Vagina (tissue), 2 donors: ENCODE measurements around the gene FGFBP2. TPM values are rescaled to one million over a fixed set of nuclear protein-coding genes. Genes with fewer than 3 reads are reported as not detected.

Experiments
- DNase-seq, 2 donors: peaks; one replicate each; pipeline ENCODE4 v3.0.0-alpha.2; 2017; ENCODE audit errors: extremely low spot score in 2 of 2
- H3K27ac ChIP-seq: fragments of 200-600 bp; sonication (generic); one replicate; pipeline ENCODE4 v1.5.1; 2019
- H3K27me3 ChIP-seq: fragments of 200-600 bp; sonication (generic); one replicate; pipeline ENCODE4 v1.5.1; 2019
- H3K36me3 ChIP-seq, 2 donors: fragments of 200-600 bp; sonication (generic); one replicate each; pipeline ENCODE4 v1.5.1; 2017 to 2019
- H3K4me1 ChIP-seq: fragments of 200-600 bp; sonication (generic); one replicate; pipeline ENCODE4 v1.5.1; 2019
- H3K4me3 ChIP-seq, 2 donors: fragments of 200-600 bp; sonication (generic); 1 replicate in 1 of 2; 2 replicates in 1 of 2; pipeline ENCODE4 v1.5.1; 2016 to 2019
- H3K9me3 ChIP-seq: fragments of 200-600 bp; sonication (generic); one replicate; pipeline ENCODE4 v1.5.1; 2019
- POLR2A ChIP-seq, 2 donors: fragments of 450-650 bp; IDR thresholded peaks; one replicate each; pipeline ENCODE4 v1.6.1; 2017; ENCODE audit warnings: antibody characterized with exemption in 2 of 2, mild to moderate bottlenecking in 2 of 2, moderate library complexity in 2 of 2
- POLR2AphosphoS5 ChIP-seq, 2 donors: sonication (generic); formaldehyde crosslinking; IDR thresholded peaks; one replicate each; pipeline ENCODE4 v1.9.0; 2017; ENCODE audit warnings: antibody characterized with exemption in 2 of 2, mild to moderate bottlenecking in 2 of 2, low read depth in 1 of 2; ENCODE audit not compliant: insufficient read depth in 1 of 2
- intact Hi-C: fragments of 100-400 bp; cut with DNase I; formaldehyde crosslinking; loops from one replicate; pipeline ENCODE4 v1.15.1; 2023
- total RNA-seq: library from RNA; depleted of rRNA; stranded (reverse); fragments of >200 nt; gene quantifications from one replicate; pipeline ENCODE4 v1.2.3, GENCODE V29; 2016
- TF ChIP-seq, protein P1 (sequence below), 3 experiments: fragments of 450-650 bp in 2 of 3; fragments of 200-600 bp in 1 of 3; sonication (generic) in 1 of 3; IDR thresholded peaks; one replicate each; pipeline ENCODE4 v1.5.1; 2017 to 2019; ENCODE audit warnings: antibody characterized with exemption in 3 of 3, mild to moderate bottlenecking in 2 of 3, moderate library complexity in 2 of 3

Gene FGFBP2
- total RNA-seq, 1 donor from 2014 or later = 2.9 TPM

DNA sequence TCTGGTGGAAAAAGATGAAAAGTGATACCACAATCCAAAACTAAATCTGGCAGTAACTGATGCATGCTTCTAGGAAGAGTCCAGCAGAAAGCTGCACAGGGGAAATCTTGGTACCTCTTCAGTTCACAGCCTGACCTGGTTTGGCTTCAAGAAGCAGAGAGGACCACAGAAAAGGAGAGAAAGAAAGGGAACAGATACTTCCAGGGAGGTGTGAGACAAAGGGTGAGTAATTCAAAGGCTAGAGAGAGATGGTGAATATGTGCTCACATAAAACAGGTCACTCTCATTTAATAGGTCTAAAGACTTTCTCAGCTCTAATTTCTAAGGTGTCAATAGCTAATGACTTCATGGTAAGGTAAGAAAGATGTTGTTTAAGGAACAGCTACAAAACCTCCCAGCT, 11.2 kb downstream of the FGFBP2 start:
- H3K36me3 ChIP-seq = no peaks in the 10 kb centered on the region
- TF ChIP-seq POLR2A (IDR thresholded peaks at IDR 0.05) = no peak
- no peak for TF ChIP-seq POLR2AphosphoS5 (IDR thresholded peaks at IDR 0.05; ENCODE audit: insufficient read depth in 1 of 2, low read depth in 1 of 2)
- TF ChIP-seq, protein P1, sequence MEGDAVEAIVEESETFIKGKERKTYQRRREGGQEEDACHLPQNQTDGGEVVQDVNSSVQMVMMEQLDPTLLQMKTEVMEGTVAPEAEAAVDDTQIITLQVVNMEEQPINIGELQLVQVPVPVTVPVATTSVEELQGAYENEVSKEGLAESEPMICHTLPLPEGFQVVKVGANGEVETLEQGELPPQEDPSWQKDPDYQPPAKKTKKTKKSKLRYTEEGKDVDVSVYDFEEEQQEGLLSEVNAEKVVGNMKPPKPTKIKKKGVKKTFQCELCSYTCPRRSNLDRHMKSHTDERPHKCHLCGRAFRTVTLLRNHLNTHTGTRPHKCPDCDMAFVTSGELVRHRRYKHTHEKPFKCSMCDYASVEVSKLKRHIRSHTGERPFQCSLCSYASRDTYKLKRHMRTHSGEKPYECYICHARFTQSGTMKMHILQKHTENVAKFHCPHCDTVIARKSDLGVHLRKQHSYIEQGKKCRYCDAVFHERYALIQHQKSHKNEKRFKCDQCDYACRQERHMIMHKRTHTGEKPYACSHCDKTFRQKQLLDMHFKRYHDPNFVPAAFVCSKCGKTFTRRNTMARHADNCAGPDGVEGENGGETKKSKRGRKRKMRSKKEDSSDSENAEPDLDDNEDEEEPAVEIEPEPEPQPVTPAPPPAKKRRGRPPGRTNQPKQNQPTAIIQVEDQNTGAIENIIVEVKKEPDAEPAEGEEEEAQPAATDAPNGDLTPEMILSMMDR (IDR thresholded peaks at IDR 0.05) = no peak

DNA sequence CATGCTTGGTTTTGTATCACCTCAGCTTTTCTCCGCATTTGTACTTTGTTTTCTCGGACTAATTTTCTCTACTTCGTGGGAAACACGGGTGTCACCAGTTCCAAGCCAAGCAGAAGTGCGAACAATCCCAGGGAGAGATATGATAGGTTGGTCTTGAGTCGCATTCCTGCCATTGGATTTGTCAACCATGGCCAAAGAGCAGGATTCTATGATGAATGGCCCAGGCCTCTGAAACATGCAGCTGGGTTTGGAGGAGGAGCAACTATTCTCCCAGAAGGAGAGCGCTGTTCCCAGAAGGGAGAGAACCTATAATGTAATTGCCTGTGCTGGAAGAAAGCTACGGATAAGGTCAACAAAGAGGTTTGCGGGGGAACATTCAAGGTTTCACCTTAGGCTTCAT, 14.1 kb downstream of the FGFBP2 start:
- TF ChIP-seq POLR2AphosphoS5 (IDR thresholded peaks at IDR 0.05; ENCODE audit: insufficient read depth in 1 of 2, low read depth in 1 of 2) (no peak), POLR2A (IDR thresholded peaks at IDR 0.05) (no peak)
- TF ChIP-seq, protein P1 (IDR thresholded peaks at IDR 0.05) = no peak
- intact Hi-C loops = no loop called here
- no peak overlapping the region for H3K4me3 ChIP-seq
- H3K4me1 ChIP-seq = no peaks in the 10 kb centered on the region
- no peaks in the 10 kb centered on the region for H3K36me3 ChIP-seq
- H3K9me3 ChIP-seq = no peaks in the 10 kb centered on the region
- DNase-seq = no peak
- H3K27ac ChIP-seq = no peak overlapping the region
- H3K27me3 ChIP-seq = no peaks in the 10 kb centered on the region

More for the DNA sequence above, 11.2 kb downstream of the FGFBP2 start:
- Histone ChIP-seq H3K4me3 (no peak overlapping the region), H3K9me3 (no peaks in the 10 kb centered on the region), H3K4me1 (no peaks in the 10 kb centered on the region), H3K27ac (no peak overlapping the region), H3K27me3 (no peaks in the 10 kb centered on the region)
- no peak for DNase-seq
- intact Hi-C loops = no loop called here

DNA sequence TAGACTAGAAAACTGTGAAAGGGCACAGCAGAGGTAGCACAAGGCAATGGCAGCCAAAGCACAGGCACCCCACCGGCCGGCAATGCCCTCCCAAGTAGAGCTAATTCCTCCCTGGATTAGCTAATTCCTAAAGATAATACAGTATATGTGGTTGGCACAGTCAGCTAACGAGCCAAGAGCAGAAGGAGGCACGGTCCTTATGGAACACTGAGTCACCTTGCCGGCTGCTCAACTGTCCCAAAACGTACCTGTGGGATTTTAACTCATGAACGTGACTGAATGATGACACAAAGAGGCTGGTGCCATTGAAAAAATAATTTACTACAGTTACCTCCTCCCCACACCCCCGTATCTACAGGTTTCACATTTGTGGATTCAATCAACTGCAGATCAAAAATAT, 15.3 kb downstream of the FGFBP2 start:
- H3K9me3 ChIP-seq = no peaks in the 10 kb centered on the region
- H3K4me1 ChIP-seq = no peaks in the 10 kb centered on the region
- H3K4me3 ChIP-seq = no peak overlapping the region
- no peaks in the 10 kb centered on the region for H3K36me3 ChIP-seq
- no peak for DNase-seq
- no peak overlapping the region for H3K27ac ChIP-seq
- TF ChIP-seq, protein P1 (IDR thresholded peaks at IDR 0.05) = no peak
- no peak for TF ChIP-seq POLR2A (IDR thresholded peaks at IDR 0.05)
- no peak for TF ChIP-seq POLR2AphosphoS5 (IDR thresholded peaks at IDR 0.05; ENCODE audit: insufficient read depth in 1 of 2, low read depth in 1 of 2)
- H3K27me3 ChIP-seq = no peaks in the 10 kb centered on the region
- intact Hi-C loops = no loop called here

DNA sequence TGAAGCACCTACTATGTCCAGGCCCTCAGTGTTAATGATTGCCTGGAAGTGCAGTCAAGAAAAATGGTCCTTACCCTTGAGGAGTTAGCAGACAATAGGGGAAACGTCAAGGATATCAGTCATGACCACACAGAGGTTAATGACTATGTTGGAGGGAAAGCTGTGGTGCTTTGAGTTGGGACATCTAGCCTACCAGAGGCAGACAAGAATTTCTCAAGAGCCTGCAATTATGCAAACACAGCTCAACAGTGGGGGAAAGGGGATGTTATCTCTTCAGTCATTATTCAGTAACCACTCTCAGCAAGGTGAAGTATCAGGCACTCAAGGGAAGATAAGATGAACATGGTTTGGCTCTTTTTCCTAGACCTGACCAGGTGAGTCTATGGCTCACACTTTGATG, 17.5 kb downstream of the FGFBP2 start:
- intact Hi-C loops = no loop called here
- Histone ChIP-seq H3K36me3 (no peaks in the 10 kb centered on the region), H3K4me3 (no peak overlapping the region), H3K9me3 (no peaks in the 10 kb centered on the region), H3K4me1 (no peaks in the 10 kb centered on the region), H3K27me3 (no peaks in the 10 kb centered on the region), H3K27ac (no peak overlapping the region)
- TF ChIP-seq POLR2AphosphoS5 (IDR thresholded peaks at IDR 0.05; ENCODE audit: insufficient read depth in 1 of 2, low read depth in 1 of 2) (no peak), POLR2A (IDR thresholded peaks at IDR 0.05) (no peak)
- TF ChIP-seq, protein P1 (IDR thresholded peaks at IDR 0.05) = no peak
- no peak for DNase-seq

DNA sequence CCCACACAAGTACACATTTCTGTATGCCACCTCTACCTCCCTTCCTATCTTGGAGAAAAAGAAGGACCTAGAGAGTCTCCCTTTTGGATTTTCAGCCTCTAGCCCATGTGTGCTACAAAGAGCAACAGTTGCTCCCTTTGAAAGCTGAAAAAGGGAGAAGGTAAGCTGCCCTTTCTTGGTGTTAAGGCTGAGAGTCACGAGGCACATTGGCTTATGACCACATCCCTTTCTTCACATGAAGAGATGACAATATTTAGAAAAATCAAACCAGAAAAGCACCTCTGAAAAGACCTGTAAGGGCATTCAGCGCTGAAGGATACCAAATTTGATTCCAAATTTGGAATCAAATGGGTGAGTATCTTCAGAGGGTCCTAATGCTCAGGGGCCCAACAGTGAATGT, 18.1 kb downstream of the FGFBP2 start:
- no peaks in the 10 kb centered on the region for H3K27me3 ChIP-seq

More for the DNA sequence above, 18.1 kb downstream of the FGFBP2 start:
- DNase-seq = no peak
- Histone ChIP-seq H3K9me3 (no peaks in the 10 kb centered on the region), H3K36me3 (no peaks in the 10 kb centered on the region), H3K4me1 (no peaks in the 10 kb centered on the region), H3K4me3 (no peak overlapping the region), H3K27ac (no peak overlapping the region)
- TF ChIP-seq POLR2A (IDR thresholded peaks at IDR 0.05) (no peak), POLR2AphosphoS5 (IDR thresholded peaks at IDR 0.05; ENCODE audit: insufficient read depth in 1 of 2, low read depth in 1 of 2) (no peak)
- TF ChIP-seq, protein P1 (IDR thresholded peaks at IDR 0.05) = no peak
- intact Hi-C loops = no loop called here
